HepG2 (cell line): ENCODE measurements around the gene CAMK2D.

Source experiments
- CTCF ChIP-seq: sonication (generic); formaldehyde crosslinking; IDR thresholded peaks from 2 replicates; pipeline ENCODE4 v1.5.0; 2020; ENCODE audit warnings: mild to moderate bottlenecking, missing genetic modification reagents, moderate library complexity
- ESRRA ChIP-seq: sonication (generic); formaldehyde crosslinking; IDR thresholded peaks from 2 replicates; pipeline ENCODE4 v1.5.1; 2020; ENCODE audit warnings: mild to moderate bottlenecking, low read depth, missing genetic modification reagents
- PBX3 ChIP-seq: sonication (generic); formaldehyde crosslinking; IDR thresholded peaks from 2 replicates; pipeline ENCODE4 v1.8.1; 2023; ENCODE audit warnings: missing genetic modification reagents, inconsistent platforms, borderline replicate concordance
- POLR2A ChIP-seq, 2 experiments: IDR thresholded peaks; 2 replicates each; pipeline ENCODE4 v1.6.1; 2011; ENCODE audit warnings: low read depth in 2 of 2, low read length in 2 of 2, mild to moderate bottlenecking in 1 of 2, moderate library complexity in 1 of 2; ENCODE audit not compliant: insufficient read depth in 1 of 2
- SETDB1 ChIP-seq: sonication (generic); formaldehyde crosslinking; IDR thresholded peaks from 2 replicates; pipeline ENCODE4 v1.5.1; 2020; ENCODE audit warnings: missing genetic modification reagents, mild to moderate bottlenecking, borderline replicate concordance
- TBL1XR1 ChIP-seq: fragments of 150-350 bp; IDR thresholded peaks from 2 replicates; pipeline ENCODE4 v1.6.1; 2014; ENCODE audit warnings: borderline replicate concordance, low read length; ENCODE audit not compliant: partially characterized antibody
- ZFP36L2 ChIP-seq: sonication (generic); formaldehyde crosslinking; IDR thresholded peaks from 2 replicates; pipeline ENCODE4 v1.4.0; 2020; ENCODE audit warnings: missing genetic modification reagents
- ZNF7 ChIP-seq: IDR thresholded peaks from 2 replicates; pipeline ENCODE4 v1.6.1; 2016; ENCODE audit warnings: missing biosample characterization, missing genetic modification reagents
- ZSCAN29 ChIP-seq: sonication (generic); formaldehyde crosslinking; conservative IDR thresholded peaks from 2 replicates; pipeline ENCODE4 v1.4.0; 2020; ENCODE audit warnings: mild to moderate bottlenecking, missing genetic modification reagents
- TF ChIP-seq, protein P1 (sequence below): sonication (generic); formaldehyde crosslinking; IDR thresholded peaks from 2 replicates; pipeline ENCODE4 v1.4.0; 2020; ENCODE audit warnings: missing genetic modification reagents, mild to moderate bottlenecking, borderline replicate concordance

- no peak for TF ChIP-seq TBL1XR1
- TF ChIP-seq, protein P1, sequence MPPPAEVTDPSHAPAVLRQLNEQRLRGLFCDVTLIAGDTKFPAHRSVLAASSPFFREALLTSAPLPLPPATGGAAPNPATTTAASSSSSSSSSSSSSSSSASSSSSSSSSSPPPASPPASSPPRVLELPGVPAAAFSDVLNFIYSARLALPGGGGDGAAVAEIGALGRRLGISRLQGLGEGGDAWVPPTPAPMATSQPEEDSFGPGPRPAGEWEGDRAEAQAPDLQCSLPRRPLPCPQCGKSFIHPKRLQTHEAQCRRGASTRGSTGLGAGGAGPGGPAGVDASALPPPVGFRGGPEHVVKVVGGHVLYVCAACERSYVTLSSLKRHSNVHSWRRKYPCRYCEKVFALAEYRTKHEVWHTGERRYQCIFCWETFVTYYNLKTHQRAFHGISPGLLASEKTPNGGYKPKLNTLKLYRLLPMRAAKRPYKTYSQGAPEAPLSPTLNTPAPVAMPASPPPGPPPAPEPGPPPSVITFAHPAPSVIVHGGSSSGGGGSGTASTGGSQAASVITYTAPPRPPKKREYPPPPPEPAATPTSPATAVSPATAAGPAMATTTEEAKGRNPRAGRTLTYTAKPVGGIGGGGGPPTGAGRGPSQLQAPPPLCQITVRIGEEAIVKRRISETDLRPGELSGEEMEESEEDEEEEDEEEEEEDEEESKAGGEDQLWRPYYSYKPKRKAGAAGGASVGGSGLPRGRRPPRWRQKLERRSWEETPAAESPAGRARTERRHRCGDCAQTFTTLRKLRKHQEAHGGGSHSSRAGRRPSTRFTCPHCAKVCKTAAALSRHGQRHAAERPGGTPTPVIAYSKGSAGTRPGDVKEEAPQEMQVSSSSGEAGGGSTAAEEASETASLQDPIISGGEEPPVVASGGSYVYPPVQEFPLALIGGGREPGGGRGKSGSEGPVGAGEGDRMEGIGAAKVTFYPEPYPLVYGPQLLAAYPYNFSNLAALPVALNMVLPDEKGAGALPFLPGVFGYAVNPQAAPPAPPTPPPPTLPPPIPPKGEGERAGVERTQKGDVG (CRISPR knock-in tag), result no peak
- no peak for TF ChIP-seq ESRRA
- TF ChIP-seq PBX3 (CRISPR knock-in tag), result no peak
- no peak for TF ChIP-seq ZFP36L2
- TF ChIP-seq SETDB1 (CRISPR knock-in tag), result no peak
- no peak for TF ChIP-seq POLR2A (IDR thresholded peaks at IDR 0.05; ENCODE audit: insufficient read depth in 1 of 2, low read depth in 2 of 2, low read length in 2 of 2)
- TF ChIP-seq ZNF7 (CRISPR knock-in tag), result no peak
- TF ChIP-seq CTCF, result no peak
- no peak for TF ChIP-seq ZSCAN29
Observed at GRCh38 chr4:113673450-113673849, 88.1 kb downstream of the CAMK2D start.
